HG03342 (cell line): ENCODE data around the gene ARHGEF10L.

Experiments
- ATAC-seq: cut with Tn5 transposase; IDR thresholded peaks from one replicate; pipeline ENCODE4 v1.9.1; 2021; ENCODE audit warnings: mild to moderate bottlenecking, moderate library complexity; ENCODE audit not compliant: unreplicated experiment

ARHGEF10L gene

DNA sequence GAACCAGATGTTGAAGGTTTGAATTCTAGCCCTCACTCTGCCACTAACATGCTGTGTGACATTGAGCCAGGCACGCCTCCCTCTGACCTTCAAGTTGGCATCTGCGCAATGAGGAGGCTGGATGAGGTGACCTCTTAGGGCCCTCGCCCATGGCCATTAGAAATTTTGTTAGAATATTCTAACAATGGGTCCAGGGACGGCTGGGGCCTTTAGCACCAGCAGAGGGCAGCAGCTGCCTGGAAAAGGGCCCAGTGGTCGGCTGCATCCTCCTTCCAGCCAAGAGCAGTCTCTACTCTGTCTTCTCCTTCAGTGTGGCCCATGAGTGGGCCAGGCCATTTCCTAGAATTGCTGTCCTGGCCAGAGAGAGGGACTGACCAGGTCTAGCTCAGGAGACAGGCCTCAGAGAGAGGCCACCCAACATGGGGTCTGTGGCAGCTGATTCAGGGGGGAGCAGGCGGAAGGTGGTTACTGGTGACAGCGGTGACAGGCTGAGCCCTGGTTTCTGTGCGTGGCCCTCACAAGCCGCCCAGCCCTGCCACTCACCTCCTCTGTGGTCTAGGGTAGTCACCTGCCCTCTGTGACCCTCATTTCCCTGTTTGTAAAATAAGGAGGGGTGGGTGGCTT lies 114.3 kb downstream of the ARHGEF10L start:
- no peak for ATAC-seq

DNA sequence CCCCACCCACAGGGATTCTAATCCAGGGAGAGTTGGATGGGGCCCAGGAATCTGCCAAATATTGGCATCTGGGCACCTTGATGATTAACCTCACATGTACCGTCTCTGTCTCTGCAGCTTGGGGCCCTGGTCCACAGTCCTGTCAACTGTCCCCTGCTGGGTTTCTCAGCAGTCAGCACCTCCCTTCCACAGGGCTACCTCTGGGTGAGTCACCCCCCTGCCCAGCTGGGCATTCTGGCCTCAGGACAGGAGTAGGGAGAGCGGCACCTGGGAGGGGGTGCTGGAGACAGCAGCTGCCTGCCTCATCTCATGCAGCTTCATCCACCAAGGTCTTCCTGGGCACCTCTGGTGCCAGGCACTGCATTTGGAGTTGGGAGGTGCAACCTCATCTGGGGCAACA lies 115.0 kb downstream of the ARHGEF10L start:
- ATAC-seq, result no peak

DNA sequence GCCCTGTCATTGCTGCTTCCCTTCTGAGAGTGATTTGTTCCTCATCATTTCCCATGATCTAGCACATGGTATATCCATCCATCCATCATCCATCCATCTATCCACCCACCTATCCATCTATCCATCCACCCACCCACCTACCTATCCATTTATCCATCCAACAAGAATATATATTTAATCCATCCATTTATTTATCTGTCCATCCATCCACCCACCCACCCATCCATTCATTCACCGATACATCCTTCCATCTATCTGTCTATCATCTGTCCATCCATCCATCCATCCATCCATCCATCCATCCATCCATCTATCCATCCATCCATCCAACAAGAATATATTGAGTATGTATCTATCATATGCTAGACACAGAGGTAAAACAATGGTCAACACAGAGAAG lies 115.7 kb downstream of the ARHGEF10L start:
- no peak for ATAC-seq

DNA sequence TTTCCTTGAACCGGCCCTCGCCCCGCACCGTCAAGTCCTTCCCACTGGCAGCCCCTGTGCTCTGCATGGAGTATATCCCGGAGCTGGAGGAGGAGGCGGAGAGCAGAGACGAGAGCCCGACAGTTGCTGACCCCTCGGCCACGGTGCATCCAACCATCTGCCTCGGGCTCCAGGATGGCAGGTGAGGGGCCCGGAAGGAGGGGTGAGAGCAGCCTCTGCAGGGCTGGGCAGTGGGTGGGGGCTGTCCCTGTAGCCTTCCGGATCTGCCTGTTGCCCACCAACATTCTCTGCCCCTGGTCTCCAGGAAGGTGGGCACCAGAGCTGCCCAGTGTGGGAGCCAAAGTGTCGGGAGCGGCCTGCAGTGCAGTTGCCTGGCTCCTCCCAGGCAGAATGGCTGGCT lies 116.4 kb downstream of the ARHGEF10L start:
- no peak for ATAC-seq

DNA sequence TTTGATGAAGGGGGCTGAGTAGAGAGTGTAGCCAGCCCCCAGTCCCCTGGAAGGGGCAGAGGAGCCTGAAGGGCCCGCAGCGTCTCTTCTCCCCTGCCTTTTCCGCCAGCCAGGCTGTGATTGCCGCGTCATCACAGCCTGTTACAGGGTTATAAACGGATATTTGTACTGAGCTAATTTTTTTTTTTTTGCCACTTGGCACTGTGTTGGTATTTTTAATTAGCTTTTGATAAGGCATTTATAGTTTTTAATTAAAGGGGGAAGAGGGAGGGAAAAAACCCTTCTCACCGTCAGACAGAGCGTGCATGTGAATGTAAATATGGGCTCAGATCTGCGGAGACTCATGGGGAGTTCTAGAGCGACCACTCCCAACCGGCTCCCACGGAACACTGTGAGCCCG lies 117.9 kb downstream of the ARHGEF10L start:
- no peak for ATAC-seq

DNA sequence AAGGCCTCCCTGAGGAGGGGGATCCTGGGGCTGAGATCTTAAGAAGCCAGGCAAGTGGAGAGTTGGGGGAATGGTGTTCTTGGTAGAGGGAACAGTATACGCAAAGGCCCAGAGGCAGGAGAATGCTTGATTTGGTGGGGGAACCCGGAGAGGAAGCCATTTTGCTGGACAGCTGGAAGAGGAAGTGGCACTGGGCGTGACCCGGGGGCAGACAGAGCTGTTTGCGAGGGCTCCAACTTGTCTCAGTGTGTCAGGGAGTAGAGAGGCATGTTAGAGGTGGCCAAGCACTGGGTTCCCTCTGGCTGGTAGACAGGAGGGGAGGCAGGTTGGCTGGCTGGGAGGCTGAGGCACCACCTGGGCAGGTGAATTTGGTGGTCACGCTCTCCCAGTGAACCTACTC lies 119.3 kb downstream of the ARHGEF10L start:
- ATAC-seq, result no peak

DNA sequence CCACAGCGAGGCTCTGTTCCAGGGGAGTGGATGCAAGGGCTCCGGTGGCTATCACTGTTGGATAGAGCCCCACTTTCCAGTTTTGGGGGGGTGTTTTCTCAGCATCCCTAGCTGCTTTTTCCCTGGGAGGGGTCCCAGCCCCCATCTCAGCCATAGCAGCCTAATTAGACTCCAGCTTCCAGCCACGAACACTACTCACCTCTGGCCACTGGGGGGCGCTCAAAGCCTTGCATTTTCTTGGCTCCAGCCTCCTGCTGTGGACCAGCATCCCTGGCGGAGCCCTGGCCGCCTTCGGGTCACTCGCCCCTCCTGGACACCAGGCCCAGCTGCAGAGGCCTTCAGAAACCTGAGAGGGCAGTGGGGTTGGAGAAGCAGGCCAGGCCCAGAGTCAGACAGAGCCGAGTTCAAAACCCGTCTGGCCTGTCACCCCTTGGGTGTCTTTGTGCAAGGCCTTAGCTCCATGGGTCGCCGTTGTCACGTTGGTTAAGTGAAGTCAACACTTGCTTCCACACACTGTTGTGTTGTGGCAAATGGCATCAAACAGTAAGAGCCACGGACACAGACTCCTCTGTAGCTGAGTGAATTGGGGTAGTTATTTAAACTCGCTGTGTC lies 122.2 kb downstream of the ARHGEF10L start:
- no peak for ATAC-seq

DNA sequence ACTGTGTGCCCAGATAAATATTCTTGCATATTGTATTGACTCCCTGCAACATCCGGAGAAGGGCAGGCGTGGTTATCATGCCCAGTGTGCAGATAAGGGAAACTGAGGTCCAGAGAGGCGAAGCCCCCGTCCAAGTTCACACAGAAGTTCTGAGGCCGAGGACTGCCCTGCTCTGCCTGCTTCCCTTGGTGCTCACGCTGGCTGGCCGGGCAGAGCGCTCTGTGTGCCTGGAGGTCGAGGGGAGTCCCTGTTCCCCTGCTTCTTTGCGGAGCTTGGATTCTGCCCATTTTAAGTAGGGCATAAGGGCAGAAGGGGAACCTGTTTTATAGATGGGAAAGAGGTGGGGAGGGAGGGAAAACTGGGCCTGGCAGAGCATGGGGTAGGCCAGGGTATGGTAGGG lies 122.8 kb downstream of the ARHGEF10L start:
- no peak for ATAC-seq

DNA sequence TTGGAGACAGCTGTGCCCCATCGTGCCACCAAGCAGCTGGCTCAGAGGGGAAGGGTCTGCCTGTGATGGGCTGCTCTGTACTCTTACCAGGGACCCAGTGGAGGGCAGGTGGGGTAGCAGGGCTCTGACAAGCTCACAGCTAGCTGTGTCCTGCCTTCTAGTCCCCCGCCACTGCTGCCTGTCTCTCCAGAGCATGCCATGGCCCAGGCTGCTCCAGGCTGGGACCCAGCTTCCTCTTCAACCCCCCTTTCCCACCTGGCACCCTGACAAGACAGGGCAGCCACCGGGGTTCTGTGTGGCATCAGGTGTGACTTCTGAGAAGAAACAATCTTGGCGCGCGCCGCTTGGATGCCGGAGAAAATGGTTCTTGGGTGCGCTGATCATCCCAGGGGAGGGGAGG lies 123.3 kb downstream of the ARHGEF10L start:
- ATAC-seq, result no peak

DNA sequence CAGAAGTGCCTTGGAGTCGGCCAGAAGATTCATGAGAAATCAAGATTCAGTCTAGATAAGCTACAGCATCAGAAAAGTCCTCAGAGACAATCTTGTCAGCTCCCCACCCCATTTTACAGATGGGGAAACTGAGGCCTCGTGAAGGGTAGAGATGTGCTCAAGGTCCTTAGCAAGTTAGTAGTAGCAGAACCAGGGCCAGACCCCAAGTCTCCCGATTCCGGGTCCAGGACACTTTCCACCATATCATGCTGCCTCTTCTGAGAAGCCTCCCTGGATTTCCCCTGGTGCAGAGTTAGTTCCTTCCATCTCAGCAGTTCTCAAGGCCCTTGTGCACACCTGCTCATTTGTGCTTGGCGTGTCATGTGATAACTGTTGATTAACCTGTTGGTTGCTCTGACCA lies 124.1 kb downstream of the ARHGEF10L start:
- ATAC-seq, result no peak

DNA sequence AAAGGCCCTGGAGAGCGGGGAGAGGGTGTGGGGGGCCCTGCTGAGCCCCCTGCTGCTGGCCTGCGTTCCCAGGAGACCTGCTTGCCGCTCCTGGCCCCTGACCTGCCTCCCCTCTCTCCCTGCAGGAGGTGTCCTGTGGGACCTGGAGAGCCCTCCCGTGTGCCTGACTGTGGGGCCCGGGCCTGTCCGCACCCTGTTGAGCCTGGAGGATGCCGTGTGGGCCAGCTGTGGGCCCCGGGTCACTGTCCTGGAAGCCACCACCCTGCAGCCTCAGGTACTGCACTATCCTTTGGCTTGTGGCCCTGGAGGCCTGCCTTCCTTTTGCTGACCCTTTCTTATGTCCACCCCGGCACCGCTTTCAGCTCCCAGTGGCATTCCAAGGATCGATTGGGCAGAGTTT lies 124.8 kb downstream of the ARHGEF10L start:
- no peak for ATAC-seq

DNA sequence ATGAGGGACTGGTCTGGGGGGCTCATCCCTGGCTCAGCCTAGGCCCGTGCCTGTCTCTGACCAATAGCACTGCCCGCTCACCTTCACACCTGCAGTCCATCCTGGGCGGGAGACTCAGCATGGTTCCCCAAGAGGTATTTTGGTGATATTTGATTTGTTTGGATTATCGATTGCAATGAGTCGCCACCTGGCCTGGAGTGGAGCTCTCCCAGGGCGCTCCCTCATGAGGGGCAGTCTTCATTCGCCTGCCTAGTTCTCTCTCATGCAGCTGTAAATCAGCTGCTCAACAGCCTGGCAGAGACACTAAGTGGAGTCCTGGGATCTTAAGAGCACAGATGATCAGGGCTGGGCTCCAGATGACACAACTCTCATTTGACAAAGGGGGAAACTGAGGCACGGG lies 125.6 kb downstream of the ARHGEF10L start:
- ATAC-seq, result no peak

DNA sequence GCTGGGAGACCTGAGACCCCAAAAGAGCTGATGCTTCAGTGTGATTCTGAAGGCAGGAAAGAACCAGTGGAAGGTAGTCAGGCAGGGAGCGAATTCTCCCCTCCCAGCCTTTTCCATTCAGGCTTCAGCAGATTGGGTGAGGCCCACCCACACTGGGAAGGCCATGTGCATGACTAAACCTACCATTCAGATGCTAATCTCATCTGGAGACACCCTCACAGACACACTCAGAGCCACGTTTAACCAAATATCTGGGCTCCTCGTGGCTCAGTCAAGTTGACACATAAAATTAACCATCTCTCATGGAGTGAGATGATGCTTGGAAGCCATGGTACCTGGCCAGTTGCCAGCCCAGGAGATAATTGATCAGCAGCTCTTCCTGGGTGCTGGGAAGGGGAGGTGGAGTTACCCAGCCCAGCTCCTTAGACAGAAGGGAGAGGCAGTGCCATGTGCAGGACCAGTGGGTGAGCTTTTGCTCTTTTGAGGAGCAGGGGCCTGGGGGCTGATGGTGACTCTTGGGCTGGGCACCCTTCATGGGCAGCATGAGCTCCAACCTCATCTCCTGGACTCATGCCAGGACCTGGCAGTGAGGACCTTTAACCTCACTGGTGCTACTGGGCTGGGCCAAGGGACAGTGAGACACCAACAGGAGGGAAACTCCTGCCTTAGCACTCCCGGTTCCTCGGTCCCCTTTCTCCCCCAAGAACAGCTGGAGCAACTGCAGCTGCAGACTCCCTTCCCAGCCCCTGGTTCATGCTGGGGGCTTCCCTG lies 126.6 kb downstream of the ARHGEF10L start:
- ATAC-seq, result no peak

DNA sequence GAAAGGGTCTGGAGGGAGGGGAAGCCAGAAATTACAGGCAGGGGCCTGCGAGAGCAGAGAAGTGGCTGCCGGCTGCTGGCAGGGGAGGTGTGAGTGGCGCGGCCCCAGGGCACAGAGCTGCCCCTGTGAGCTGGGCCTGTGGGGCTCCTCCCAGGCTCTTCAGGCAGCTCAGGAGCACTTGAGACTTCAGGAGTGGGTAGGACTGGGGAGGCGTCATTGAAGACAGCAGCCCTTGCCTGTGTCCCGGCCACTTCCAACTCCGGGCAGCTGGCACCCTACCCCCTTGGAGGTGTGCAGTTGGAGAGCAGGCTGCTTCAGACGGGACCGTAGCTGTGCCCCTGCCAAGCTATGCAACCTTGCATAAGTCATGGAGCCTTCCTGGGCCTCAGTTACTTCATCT lies 128.1 kb downstream of the ARHGEF10L start:
- no peak for ATAC-seq

DNA sequence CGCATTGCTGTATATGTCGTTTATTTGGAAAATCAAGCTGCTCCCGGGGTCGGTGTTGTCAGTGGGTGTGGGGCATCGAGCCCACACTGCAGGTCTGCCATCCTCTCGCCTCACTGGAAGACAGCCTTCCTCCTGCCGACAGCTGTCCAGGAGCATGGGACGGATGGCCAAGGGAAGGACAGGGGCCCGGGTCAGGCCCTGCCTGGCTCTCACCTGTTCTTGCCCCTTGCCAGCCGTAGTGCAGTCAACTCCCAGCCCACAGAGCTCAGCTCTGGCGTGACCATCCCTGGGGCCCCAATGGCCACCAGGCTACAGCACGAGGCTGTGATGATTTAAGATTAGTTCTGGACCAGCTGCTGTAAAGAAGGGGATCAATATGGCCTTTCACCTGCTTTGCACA lies 128.7 kb downstream of the ARHGEF10L start:
- no peak for ATAC-seq

DNA sequence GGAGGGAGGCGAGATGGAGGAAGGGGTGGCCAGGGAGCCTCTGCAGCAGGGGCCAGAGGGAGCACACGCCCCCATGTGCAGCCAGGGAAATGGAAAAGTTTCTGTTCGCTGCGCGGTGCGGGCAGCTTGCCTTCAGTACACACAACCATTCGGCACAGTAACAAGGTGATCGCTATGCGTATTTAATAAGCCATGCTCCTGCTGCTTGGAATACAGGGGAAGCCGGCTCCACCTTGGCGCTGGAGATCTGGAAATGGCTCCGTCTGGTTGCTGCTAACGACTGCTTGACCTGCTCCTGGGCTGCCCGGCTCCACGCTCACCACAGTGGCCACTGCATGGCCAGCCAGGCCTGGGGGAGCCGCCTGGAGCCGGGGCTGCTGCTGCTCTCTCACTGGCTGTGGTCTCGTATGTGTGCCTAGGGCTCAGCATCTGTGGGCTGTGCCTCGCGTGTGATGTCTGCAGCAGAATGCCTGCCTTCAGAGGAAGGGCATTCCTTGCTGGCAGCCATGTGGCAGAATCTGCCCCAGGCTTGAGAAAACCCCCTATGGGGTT lies 129.2 kb downstream of the ARHGEF10L start:
- no peak for ATAC-seq

DNA sequence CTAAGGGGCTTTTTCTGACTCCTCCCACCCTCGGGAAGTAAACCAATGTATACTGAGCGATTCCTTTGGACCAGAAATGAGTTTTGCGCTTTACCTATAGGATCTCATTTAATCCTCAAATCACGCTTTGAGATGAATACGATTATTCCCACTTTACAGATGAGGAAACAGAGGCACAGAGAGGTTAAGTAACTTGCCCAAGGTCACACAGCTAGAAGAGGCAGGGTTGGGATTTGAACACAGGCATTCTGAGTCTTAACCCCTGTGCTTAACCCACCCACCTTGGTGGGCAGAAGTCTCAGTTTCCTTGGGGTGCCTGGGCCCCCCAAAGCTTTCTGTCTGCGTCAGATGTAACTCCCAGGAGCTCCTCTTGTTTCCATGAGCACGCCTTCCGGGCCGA lies 129.8 kb downstream of the ARHGEF10L start:
- no peak for ATAC-seq

DNA sequence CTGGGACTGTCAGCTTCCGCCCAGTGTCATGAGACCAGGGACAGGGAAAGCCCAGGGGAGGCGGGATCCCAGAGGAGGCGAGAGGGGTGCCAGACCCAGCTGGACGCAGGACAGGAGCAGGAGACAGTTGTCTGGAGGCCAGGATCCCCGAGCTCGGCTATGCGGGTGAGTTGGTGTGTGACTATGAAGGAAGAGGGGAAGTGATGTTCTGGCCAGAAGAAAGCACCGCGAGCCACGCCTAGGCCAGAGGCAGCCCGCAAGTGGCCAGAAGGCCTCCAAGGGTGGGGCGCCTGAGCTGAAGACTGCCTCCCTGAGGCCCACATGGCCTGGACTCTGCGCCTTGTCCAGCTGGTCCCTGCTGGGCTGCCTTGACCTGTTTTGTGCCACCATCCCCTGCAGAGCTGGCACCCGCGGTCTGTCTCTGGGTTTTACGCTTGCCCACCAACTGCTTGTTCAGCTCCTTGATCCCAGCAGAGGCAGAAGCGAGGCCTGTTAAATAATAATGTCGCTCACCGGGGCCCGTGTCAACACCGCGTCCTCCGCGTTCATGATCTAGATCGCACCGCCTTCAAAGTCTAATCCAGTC lies 130.5 kb downstream of the ARHGEF10L start:
- no peak for ATAC-seq

DNA sequence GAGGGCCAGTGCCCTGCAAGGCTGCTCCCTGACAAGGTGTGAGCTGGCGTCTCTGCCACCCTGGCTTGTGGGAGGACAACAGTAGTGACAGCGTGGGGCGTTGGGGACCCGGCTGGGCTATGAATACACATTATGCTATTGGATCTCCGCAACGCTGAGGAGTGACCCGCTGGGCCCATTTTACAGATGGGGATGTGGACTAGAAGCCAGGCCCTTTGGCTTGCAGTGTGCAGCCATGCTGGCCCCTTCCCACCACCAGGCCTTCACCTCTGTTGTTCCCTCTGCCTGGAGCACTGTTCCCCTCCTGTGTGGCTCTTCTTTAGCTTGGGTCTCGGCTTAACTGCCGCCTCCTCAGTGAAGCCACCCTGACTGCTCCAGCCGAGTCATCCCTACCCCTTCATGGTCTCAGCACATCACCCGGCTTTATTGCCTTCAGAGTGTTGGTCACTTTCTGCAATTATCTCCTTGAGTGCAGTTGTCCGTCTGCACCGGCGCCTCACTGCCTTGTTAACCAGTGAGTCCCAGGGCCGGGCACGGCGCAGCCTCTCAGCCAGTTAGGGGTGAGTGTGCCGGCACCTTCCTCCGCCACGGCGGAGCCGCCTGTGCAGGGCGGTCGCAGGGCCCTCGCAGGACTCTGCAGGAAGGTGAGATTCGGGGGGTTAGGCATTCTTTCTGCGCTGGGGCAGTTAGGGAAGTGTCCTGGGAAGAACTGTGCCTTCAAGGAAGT lies 131.3 kb downstream of the ARHGEF10L start:
- no peak for ATAC-seq

DNA sequence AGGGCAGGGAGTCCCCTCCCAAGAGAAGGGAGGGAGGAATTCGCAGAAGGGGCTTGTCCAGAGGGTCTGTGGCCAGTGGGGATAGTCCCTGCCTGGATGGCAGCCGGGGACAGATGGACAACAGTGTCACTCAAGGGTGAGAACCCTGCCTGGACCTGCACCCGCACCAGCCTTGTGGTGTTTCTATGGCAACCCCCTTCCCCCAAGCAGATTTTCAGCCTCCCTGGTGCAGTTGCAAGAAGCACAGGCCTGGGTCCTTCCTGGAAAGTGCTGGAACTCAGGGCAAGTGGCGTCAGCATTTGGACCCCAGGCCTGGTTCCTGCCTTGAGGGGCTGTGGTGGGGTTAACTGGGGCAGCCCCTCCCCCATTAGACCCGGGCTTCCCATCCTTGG lies 131.8 kb downstream of the ARHGEF10L start:
- ATAC-seq, result no peak

DNA sequence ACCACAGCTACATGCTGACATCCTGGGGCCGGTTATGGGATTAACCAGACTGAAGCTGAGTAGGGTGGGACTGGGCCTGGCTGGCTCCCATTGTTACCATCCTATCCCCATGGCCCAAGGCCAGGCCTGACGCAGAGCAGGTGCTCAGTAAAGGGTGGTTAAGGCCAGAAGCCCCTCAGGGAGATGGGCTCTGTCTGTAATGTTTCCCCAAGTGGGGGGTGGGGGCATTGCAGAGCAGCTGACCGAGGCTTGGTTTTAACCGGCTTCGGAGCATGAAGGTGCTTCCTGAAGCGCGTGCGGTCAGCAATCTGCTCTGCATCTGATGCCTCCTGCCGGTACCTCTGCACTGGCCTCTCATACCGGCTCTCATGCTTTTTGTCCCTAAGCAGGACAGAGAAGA lies 132.2 kb downstream of the ARHGEF10L start:
- ATAC-seq, result no peak
